Activated CD4-positive, alpha-beta T cell treated with anti-CD3 and anti-CD28 coated beads, Interleukin-2, amount 50 U/mL, for 24 hours (primary cell): ENCODE results near the gene CAVIN4.
A peak's percentile ranks its signal among the peaks of the same experiment; 100 is the strongest.

ENCODE experiments used
- DNase-seq, 2 donors: peaks; one replicate each; pipeline ENCODE4 v3.0.0-alpha.2; 2020; ENCODE audit warnings: low read depth in 1 of 2, low spot score in 1 of 2

CAVIN4 gene

GRCh38 chr9:100590481-100590880, 12.6 kb downstream of the CAVIN4 start:
- no peak for DNase-seq

DNA sequence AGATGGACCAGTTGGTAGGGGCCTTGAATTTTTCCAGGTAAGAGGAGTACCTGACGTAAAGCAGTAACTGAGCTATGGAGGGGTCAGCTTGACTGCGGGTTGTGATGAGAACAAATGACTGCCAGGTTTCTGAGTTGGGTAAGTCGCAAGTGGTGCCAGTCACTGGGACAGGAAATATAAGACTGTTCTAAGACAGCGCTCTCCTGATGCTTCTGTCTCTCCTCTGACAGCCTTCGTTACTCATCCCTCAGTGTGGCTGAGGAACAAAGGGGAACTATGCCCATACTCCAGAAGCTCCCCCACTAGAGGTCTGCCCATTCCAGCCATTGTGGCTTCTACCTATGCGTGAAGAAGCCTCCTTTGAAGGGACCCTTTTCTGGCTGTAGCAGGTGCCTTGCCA, 13.3 kb downstream of the CAVIN4 start:
- DNase-seq = no peak

- DNase-seq = no peak
Observed at GRCh38 chr9:100591639-100592412, 13.9 kb downstream of the CAVIN4 start.

DNA sequence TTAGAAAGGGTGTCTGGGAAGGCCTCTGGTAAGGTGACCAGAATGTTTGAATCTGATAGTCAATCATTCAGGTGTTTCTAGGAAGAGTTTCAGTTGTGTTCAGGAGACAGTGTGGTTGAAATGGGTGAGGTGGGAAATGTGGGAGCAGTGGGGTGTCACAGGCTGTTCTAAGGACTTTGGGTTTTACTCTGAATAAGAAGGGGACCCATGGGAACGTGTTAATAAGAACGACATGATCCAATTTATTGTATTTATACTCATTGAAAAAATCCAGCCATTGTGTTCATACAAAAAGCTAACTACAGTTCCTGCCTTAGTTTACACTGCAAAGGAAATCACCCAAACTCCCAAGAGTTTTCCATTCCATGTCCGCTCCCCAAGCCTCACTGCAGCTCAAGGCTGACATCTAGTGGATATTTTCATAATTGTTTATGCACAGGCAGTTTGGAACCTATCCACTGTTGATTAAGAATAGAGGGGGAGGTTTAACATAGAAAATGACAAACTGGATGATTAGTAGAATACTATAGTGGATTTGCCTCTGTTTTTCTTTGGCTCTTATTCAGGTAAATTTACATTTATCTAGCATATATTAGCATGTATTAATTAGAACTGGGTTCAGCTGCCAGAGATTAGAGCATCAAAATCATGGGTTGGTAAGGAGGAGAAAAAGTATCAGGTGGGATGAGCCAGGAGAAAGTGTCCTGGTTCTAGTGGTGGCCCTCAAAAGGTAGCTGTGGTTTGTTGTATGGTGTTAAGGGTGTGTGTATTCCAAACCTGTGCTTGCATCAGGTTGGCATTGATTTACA, 17.7 kb downstream of the CAVIN4 start:
- DNase-seq = peak in 1 of 2 donors; percentile 12

GRCh38 chr9:100597236-100597635, 19.4 kb downstream of the CAVIN4 start:
- DNase-seq = no peak

DNA sequence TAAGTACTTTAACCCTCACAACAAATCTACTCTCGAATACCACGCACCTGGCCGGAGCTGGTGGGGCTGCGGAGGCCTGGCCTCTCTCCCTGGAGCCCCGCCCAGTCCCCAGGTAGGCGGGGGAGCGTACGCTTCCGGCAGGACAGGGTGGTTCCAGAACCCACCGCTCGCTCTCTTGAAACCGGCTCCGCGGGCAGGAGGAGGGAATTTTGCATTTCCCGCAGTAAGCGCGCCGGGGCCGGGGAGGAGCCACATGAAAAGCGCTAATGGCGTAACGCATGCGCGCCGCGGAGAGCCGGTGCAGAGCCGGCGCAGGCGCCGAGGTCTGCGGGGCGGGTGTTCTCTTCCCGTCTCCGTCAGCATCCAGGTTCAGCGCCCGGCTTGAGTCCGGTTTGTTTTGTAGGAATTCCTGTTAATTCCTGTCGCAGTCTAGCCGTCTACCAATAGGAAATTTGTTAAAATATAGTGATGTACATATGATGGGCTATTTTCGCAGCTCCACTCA, 20.8 kb downstream of the CAVIN4 start:
- DNase-seq = peak; percentile 58 to 75

- no peak for DNase-seq
Observed at GRCh38 chr9:100600521-100601079, 22.7 kb downstream of the CAVIN4 start.

GRCh38 chr9:100601216-100601615, 23.3 kb downstream of the CAVIN4 start:
- DNase-seq = peak in 1 of 2 donors; percentile 14

DNA sequence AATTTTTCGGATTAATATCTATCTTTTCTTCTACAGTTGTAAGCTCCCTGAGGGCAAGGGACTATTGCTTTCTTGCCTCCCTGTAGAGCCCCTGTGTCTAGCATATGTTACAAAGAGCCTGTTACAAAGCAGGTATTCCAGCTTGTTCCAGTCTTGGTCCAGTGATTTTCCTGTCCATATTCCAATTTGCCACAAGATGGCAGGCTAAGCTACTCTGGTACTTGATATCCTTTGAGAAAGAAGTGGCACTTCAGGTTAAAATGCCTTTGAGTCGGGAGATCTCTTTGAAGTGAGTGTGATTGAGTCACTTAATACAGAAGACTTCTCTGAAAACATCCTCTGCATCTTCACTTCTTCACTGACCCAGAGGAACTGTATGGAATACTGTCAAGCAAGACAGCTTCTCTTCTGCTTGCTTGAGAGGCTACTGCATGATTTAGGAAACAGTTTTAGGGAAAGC, 24.5 kb downstream of the CAVIN4 start:
- DNase-seq = no peak

GRCh38 chr9:100605405-100605804, 27.5 kb downstream of the CAVIN4 start:
- no peak for DNase-seq

- no peak for DNase-seq
Observed at GRCh38 chr9:100619194-100619593, 41.3 kb downstream of the CAVIN4 start.

DNA sequence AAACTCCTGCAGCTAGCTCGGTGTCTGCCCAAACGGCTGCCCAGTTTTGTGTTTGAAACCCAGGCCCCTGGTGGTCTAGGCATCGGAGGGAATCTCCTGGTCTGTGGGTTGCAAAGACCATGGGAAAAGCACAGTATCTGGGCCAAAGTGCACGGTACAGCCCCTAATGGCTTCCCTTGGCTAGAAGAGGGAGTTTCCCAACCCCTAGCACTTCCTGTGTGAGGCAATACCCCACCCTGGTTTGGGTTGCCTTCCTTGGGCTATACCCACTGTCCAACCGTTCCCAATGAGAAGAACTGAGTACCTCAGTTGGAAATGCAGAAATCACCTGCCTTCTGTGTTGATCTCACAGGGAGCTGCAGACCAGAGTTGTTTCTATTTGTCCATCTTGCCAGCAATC, 41.8 kb downstream of the CAVIN4 start:
- no peak for DNase-seq

DNA sequence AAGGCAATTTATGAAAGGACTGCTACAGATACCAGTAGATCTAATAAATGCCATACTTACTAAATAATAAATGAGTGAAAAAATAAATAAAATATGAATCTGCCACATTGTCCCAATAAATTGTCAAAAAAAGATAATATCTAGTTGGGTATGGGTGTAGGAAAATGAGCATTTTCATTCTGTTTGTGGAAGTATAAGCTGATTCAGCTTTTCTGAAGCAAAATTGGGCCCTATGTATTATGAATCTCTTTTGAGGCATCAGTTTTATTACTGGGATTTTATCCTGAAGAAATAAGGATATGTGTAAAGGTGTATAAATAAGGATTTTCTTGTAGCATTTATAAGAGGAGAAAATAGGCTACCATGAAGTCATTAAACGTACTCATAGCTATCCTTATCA, 46.1 kb downstream of the CAVIN4 start:
- DNase-seq = no peak

DNA sequence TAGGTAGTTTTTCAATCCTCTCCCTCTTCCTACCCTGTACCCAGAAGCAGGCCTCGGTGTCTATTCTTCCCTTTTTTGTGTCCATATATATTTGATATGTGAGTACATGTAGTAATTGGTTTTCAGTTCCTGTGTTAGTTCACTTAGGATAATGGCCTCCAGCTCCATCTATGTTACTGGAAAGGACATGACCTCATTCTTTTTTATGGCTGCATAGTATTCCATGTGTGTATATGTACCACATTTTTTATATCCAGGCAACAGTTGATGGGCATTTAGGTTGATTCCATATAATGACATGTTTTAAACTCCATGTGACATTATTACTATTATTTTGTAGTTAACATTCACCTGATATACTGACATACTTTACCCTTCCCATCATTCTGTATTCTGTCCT, 49.1 kb downstream of the CAVIN4 start:
- no peak for DNase-seq

DNA sequence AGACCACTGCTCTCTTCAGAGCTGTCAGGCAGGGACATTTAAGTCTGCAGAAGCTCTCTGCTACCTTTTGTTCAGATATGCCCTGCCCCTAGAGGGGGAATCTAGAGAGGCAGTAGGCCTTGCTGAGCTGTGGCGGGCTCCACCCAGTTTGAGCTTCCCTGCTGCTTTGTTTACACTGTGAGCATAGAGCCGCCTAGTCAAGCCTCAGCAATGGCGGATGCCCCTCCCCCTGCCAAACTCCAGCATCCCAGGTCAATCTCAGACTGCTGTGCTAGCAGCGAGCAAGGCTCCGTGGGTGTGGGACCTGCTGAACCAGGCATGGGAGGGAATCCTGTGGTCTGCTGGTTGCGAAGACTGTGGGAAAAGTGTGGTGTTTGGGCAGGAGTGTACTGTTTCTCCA, 59.9 kb downstream of the CAVIN4 start:
- no peak for DNase-seq
